ENCODE measurements around the gene ETFA. TPM values are rescaled to one million over a fixed set of nuclear protein-coding genes. Genes with fewer than 3 reads are reported as not detected.

Gene ETFA
- total and polyA plus RNA-seq, 10 of the 15 experiments (the other 5 are each of a cell fraction or from before 2014, with no cell fraction given): 114 to 331 (median 152) TPM

- SMC1A ChIA-PET (ENCODE audit: uncharacterized antibody, unreplicated experiment): interaction anchor here (1.4 to 1.7 kb wide), 3 partner anchors 10 to 633 kb away, joined by 3 to 4 read pairs (median 3); no protein-coding TSS in a partner anchor
- POLR2A ChIA-PET: no interaction called here
- H3K9ac ChIP-seq (ENCODE audit: control insufficient read depth, insufficient read depth, low read length): no peak overlapping the region
- no peak overlapping the region for H2AFZ ChIP-seq (ENCODE audit: control insufficient read depth, low read depth, low read length)
- H3K4me2 ChIP-seq (ENCODE audit: control insufficient read depth, insufficient read depth): no peak overlapping the region
- BruUV-seq (replicated peaks): no TSS peak
- in situ Hi-C loops (cut with MboI): no loop called here
- no peaks in the 10 kb centered on the region for H3K27me3 ChIP-seq (replicated peaks in 1 of 2; ENCODE audit: control insufficient read depth in 2 of 2, insufficient read depth in 2 of 2, low read length in 1 of 2)
- H3K36me3 ChIP-seq (ENCODE audit: control insufficient read depth in 2 of 2, insufficient read depth in 2 of 2, low read length in 1 of 2): peaks cover 0 to 8% of the 10 kb centered on the region in 2 experiments; a peak in 2 of 4 replicates
- no peak for TF ChIP-seq EED (IDR thresholded peaks at IDR 0.05; ENCODE audit: low read depth)
- TF ChIP-seq RBBP5 (conservative IDR thresholded peaks at IDR 0.05): no peak
- no peak for TF ChIP-seq STAT3 (IDR thresholded peaks at IDR 0.05; ENCODE audit: low read depth, low read length)
- TF ChIP-seq SMAD1 (IDR thresholded peaks at IDR 0.05; ENCODE audit: low read depth, partially characterized antibody): no peak
- TF ChIP-seq FOS (IDR thresholded peaks at IDR 0.05; ENCODE audit: borderline replicate concordance, extremely low read depth, insufficient read length): no peak
- no peak for TF ChIP-seq POLR2A (IDR thresholded peaks at IDR 0.05; ENCODE audit: low read depth, low read length)
- TF ChIP-seq ZNF274 (IDR thresholded peaks at IDR 0.05; ENCODE audit: insufficient read depth, insufficient read length): no peak
- TF ChIP-seq FOXM1 (IDR thresholded peaks at IDR 0.05; ENCODE audit: low read depth, low read length): no peak
- no peak for TF ChIP-seq GATAD2B (conservative IDR thresholded peaks at IDR 0.05; ENCODE audit: low read depth)
- no peak for TF ChIP-seq LARP7 (IDR thresholded peaks at IDR 0.05)
- TF ChIP-seq ZNF384 (IDR thresholded peaks at IDR 0.05; ENCODE audit: borderline replicate concordance, low read depth, low read length): no peak
- no peak for TF ChIP-seq ZNF687 (IDR thresholded peaks at IDR 0.05)
- TF ChIP-seq CREM (IDR thresholded peaks at IDR 0.05; ENCODE audit: low read depth): no peak
- no peak for TF ChIP-seq PAX5 (IDR thresholded peaks at IDR 0.05; ENCODE audit: borderline replicate concordance, low read depth, low read length)
- no peak for TF ChIP-seq POLR2AphosphoS2 (IDR thresholded peaks at IDR 0.05; ENCODE audit: low read depth, low read length)
- TF ChIP-seq RELB (IDR thresholded peaks at IDR 0.05; ENCODE audit: low read depth): no peak
- CTCF ChIA-PET: interaction anchor here (1.5 to 5.4 kb wide), 5 partner anchors 16 to 632 kb away, joined by 3 to 21 read pairs (median 3); no protein-coding TSS in a partner anchor
- RAD21 ChIA-PET (ENCODE audit: unreplicated experiment): no interaction called here
- FAIRE-seq (no peak), ATAC-seq (no peak), DNase-seq (ENCODE audit: low read depth, low spot score) (no peak)
- H3K4me1 ChIP-seq (ENCODE audit: control insufficient read depth, insufficient read depth, low read length): no peaks in the 10 kb centered on the region
- H4K20me1 ChIP-seq (ENCODE audit: control insufficient read depth, insufficient read depth): no peaks in the 10 kb centered on the region
- intact Hi-C loops (cut with micrococcal nuclease; ENCODE audit: unreplicated experiment): no loop called here
- no peak overlapping the region for H3K27ac ChIP-seq (ENCODE audit: control insufficient read depth, insufficient read depth)
- WGBS (ENCODE audit: insufficient coverage, insufficient replicate concordance, low lambda C conversion rate, missing lambda C conversion rate): 99% methylated on average over 4 of the region's 4 CpGs
- no peak overlapping the region for H3K4me3 ChIP-seq
- no peaks in the 10 kb centered on the region for H3K79me2 ChIP-seq (ENCODE audit: control insufficient read depth, insufficient read depth, low read length)
- H3K9me3 ChIP-seq (replicated peaks; ENCODE audit: control insufficient read depth, insufficient read depth, low read length): no peaks in the 10 kb centered on the region
Observed at GRCh38 chr15:76234337-76234889, 76.9 kb downstream of the ETFA start.

All from GM12878 (cell line).